ENCODE measurements around the gene ATP8A2.

GRCh38 chr13:25384758-25385410 lies 13.1 kb downstream of the ATP8A2 start:
- TF ChIP-seq, protein P1, sequence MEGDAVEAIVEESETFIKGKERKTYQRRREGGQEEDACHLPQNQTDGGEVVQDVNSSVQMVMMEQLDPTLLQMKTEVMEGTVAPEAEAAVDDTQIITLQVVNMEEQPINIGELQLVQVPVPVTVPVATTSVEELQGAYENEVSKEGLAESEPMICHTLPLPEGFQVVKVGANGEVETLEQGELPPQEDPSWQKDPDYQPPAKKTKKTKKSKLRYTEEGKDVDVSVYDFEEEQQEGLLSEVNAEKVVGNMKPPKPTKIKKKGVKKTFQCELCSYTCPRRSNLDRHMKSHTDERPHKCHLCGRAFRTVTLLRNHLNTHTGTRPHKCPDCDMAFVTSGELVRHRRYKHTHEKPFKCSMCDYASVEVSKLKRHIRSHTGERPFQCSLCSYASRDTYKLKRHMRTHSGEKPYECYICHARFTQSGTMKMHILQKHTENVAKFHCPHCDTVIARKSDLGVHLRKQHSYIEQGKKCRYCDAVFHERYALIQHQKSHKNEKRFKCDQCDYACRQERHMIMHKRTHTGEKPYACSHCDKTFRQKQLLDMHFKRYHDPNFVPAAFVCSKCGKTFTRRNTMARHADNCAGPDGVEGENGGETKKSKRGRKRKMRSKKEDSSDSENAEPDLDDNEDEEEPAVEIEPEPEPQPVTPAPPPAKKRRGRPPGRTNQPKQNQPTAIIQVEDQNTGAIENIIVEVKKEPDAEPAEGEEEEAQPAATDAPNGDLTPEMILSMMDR (IDR thresholded peaks at IDR 0.05; ENCODE audit: low read length), result no peak
- no peak for TF ChIP-seq EZH2 (optimal IDR thresholded peaks at IDR 0.05; ENCODE audit: low read depth, low read length)
- TF ChIP-seq EZH2phosphoT487 (IDR thresholded peaks at IDR 0.05; ENCODE audit: low read length), result no peak

All from MM.1S (cell line).